HEK293 (cell line): ENCODE measurements around the gene TTC34.

Source experiments
- CTCF ChIP-seq: fragments of 450-650 bp; formaldehyde crosslinking; IDR thresholded peaks from 2 replicates; pipeline ENCODE4 v1.5.1; 2016; ENCODE audit warnings: missing biosample characterization, missing genetic modification characterization
- REST ChIP-seq: fragments of 450-650 bp; formaldehyde crosslinking; IDR thresholded peaks from 2 replicates; pipeline ENCODE4 v1.5.1; 2016; ENCODE audit warnings: missing biosample characterization, missing genetic modification characterization
- TCF7L2 ChIP-seq: IDR thresholded peaks from 2 replicates; pipeline ENCODE4 v1.6.1; 2011; ENCODE audit warnings: low read depth, mild to moderate bottlenecking, inconsistent platforms, low read length, moderate library complexity, borderline replicate concordance
- ZFP41 ChIP-seq: fragments of 450-650 bp; formaldehyde crosslinking; IDR thresholded peaks from 2 replicates; pipeline ENCODE4 v1.5.1; 2016; ENCODE audit warnings: missing biosample characterization, missing genetic modification characterization, borderline replicate concordance
- ZNF76 ChIP-seq: fragments of 450-650 bp; formaldehyde crosslinking; IDR thresholded peaks from 2 replicates; pipeline ENCODE4; 2016; ENCODE audit warnings: low read depth, missing biosample characterization, missing genetic modification characterization, borderline replicate concordance

GRCh38 chr1:2625311-2625710 lies 176.2 kb downstream of the TTC34 start:
- TF ChIP-seq CTCF (tag by site-specific recombination) = no peak
- no peak for TF ChIP-seq ZNF76 (tag by site-specific recombination)
- no peak for TF ChIP-seq ZFP41
- no peak for TF ChIP-seq TCF7L2
- no peak for TF ChIP-seq REST (tag by site-specific recombination)
